ENCODE data around the gene COL23A1.
"Not testable (repeated sequence)": the region's sequence is repeated elsewhere in the genome, so short reads cannot be mapped to it uniquely, and the experiment has no call there.

The COL23A1 gene

GRCh38 chr5:178313316-178313715 lies 276.9 kb downstream of the COL23A1 start:
- no peak for DNase-seq

GRCh38 chr5:178312880-178313282 lies 277.3 kb downstream of the COL23A1 start:
- no peak for DNase-seq

GRCh38 chr5:178310130-178310865 lies 279.9 kb downstream of the COL23A1 start:
- DNase-seq: no peak

- DNase-seq: no peak
Observed at GRCh38 chr5:178309271-178310013, 280.8 kb downstream of the COL23A1 start.

- no peak for DNase-seq
Observed at GRCh38 chr5:178308541-178309092, 281.6 kb downstream of the COL23A1 start.

- no peak for DNase-seq
Observed at GRCh38 chr5:178307267-178308045, 282.7 kb downstream of the COL23A1 start.

- DNase-seq: no peak
Observed at GRCh38 chr5:178306430-178307225, 283.6 kb downstream of the COL23A1 start.

- DNase-seq: no peak
Observed at GRCh38 chr5:178305801-178306200, 284.4 kb downstream of the COL23A1 start.

GRCh38 chr5:178304761-178305645 lies 285.2 kb downstream of the COL23A1 start:
- DNase-seq: no peak

GRCh38 chr5:178304016-178304415 lies 286.2 kb downstream of the COL23A1 start:
- no peak for DNase-seq

- DNase-seq: not testable (repeated sequence)
Observed at GRCh38 chr5:178302321-178302720, 287.9 kb downstream of the COL23A1 start.

GRCh38 chr5:178301641-178302040 lies 288.6 kb downstream of the COL23A1 start:
- DNase-seq: no peak

GRCh38 chr5:178298283-178298807 lies 291.8 kb downstream of the COL23A1 start:
- no peak for DNase-seq

- DNase-seq: no peak
Observed at GRCh38 chr5:178297751-178298150, 292.4 kb downstream of the COL23A1 start.

GRCh38 chr5:178296066-178296465 lies 294.1 kb downstream of the COL23A1 start:
- DNase-seq: no peak

GRCh38 chr5:178295589-178295988 lies 294.6 kb downstream of the COL23A1 start:
- no peak for DNase-seq

GRCh38 chr5:178293815-178294214 lies 296.4 kb downstream of the COL23A1 start:
- no peak for DNase-seq

GRCh38 chr5:178293400-178293799 lies 296.8 kb downstream of the COL23A1 start:
- DNase-seq: no peak

- no peak for DNase-seq
Observed at GRCh38 chr5:178292826-178293205, 297.4 kb downstream of the COL23A1 start.

GRCh38 chr5:178291969-178292825 lies 298.0 kb downstream of the COL23A1 start:
- DNase-seq: no peak

Measured in activated naive CD4-positive, alpha-beta T cell treated with anti-CD3 and anti-CD28 coated beads, Interleukin-2, amount 50 U/mL, for 16 hours (primary cell).